HepG2 (cell line): ENCODE measurements around the gene LRP1B. TPM values are rescaled to one million over a fixed set of nuclear protein-coding genes. Genes with fewer than 3 reads are reported as not detected.

ENCODE experiments used
- ATAC-seq: fragments of 200-7000 bp; cut with Tn5 transposase; 3 replicates; pipeline ENCODE4 v1.9.1; 2020; ENCODE audit warnings: mild to moderate bottlenecking, moderate library complexity
- BruUV-seq: library from RNA; stranded (reverse); fragments of 400-500 nt; replicated peaks from 2 replicates; lab custom pipeline; 2021; lab: Mats Ljungman, UMichigan
- CTCF ChIA-PET: fragments of 300-600 bp; formaldehyde crosslinking; extraction: SDS; loops from one replicate; lab custom pipeline; 2021; ENCODE audit warnings: low total read pairs, inconsistent platforms, low intra/inter-chr PET ratio; lab: Yijun Ruan, JAX
- POLR2A ChIA-PET: fragments of 350-600 bp; sonication (Branson Sonifier 250); formaldehyde crosslinking; loops from one replicate; lab custom pipeline; 2020; ENCODE audit warnings: antibody characterized with exemption, inconsistent platforms; lab: Yijun Ruan, JAX
- DNase-seq: peaks from one replicate; pipeline ENCODE4 v3.0.0-alpha.2; 2015; ENCODE audit warnings: low spot score
- FAIRE-seq: peaks from 3 replicates; lab custom pipeline; 2011; peaks lifted over from hg19 to GRCh38; lab: Jason Lieb, UNC
- H2AFZ ChIP-seq: one replicate; pipeline ENCODE4 v1.6.1; 2011; ENCODE audit warnings: low read length, inconsistent platforms
- H3K27ac ChIP-seq: fragments of 300-600 bp; 3 replicates; pipeline ENCODE4 v1.8.0; 2011; ENCODE audit warnings: mixed run types, mild to moderate bottlenecking, mixed read lengths, low read length, inconsistent platforms; ENCODE audit not compliant: insufficient read depth; ENCODE audit errors: extremely low read length
- H3K27me3 ChIP-seq, 2 experiments: fragments of 200-600 bp in 1 of 2; 2 replicates in 1 of 2; 3 replicates in 1 of 2; pipeline versions ENCODE4 v1.6.0 to v1.8.0; 2011; ENCODE audit warnings: low read length in 2 of 2, mild to moderate bottlenecking in 2 of 2, moderate library complexity in 2 of 2, inconsistent platforms in 1 of 2; ENCODE audit not compliant: insufficient read depth in 2 of 2, control insufficient read depth in 1 of 2
- H3K36me3 ChIP-seq, 2 experiments: fragments of 200-600 bp in 1 of 2; replicated peaks in 1 of 2; 2 replicates in 1 of 2; 3 replicates in 1 of 2; pipeline versions ENCODE4 v1.5.1 to v1.8.0; 2011; ENCODE audit warnings: low read length in 2 of 2, inconsistent platforms in 1 of 2; ENCODE audit not compliant: insufficient read depth in 2 of 2, control insufficient read depth in 1 of 2
- H3K4me1 ChIP-seq: 2 replicates; pipeline ENCODE4 v1.5.1; 2012; ENCODE audit warnings: low read length, inconsistent platforms; ENCODE audit not compliant: insufficient read depth
- H3K4me2 ChIP-seq: 2 replicates; pipeline ENCODE4 v1.6.0; 2011; ENCODE audit warnings: low read depth, low read length, inconsistent platforms
- H3K4me3 ChIP-seq, 3 experiments: fragments of 200-600 bp in 1 of 3; sonication (generic), shearing (Covaris generic) in 1 of 3; replicated peaks in 1 of 3; 2 replicates each; pipeline ENCODE4 v1.5.1; 2011 to 2016; ENCODE audit warnings: low read length in 3 of 3, inconsistent platforms in 2 of 3, low read depth in 2 of 3, mild to moderate bottlenecking in 2 of 3, control low read depth in 1 of 3, mixed read lengths in 1 of 3; ENCODE audit not compliant: insufficient read depth in 1 of 3
- H3K79me2 ChIP-seq: one replicate; pipeline ENCODE4 v1.6.1; 2011; ENCODE audit warnings: low read length, inconsistent platforms; ENCODE audit not compliant: insufficient read depth
- H3K9ac ChIP-seq: 2 replicates; pipeline ENCODE4 v1.6.0; 2011; ENCODE audit warnings: mild to moderate bottlenecking, low read depth, low read length, inconsistent platforms; ENCODE audit not compliant: insufficient read depth
- H3K9me3 ChIP-seq: 2 replicates; pipeline ENCODE4 v1.5.1; 2012; ENCODE audit warnings: mild to moderate bottlenecking, low read length
- H4K20me1 ChIP-seq: 2 replicates; pipeline ENCODE4 v1.6.0; 2011; ENCODE audit warnings: inconsistent platforms, mild to moderate bottlenecking, low read length, moderate library complexity; ENCODE audit not compliant: insufficient read depth
- PAF1 ChIP-seq: IDR thresholded peaks from 2 replicates; pipeline ENCODE4 v1.6.1; 2016; ENCODE audit warnings: missing genetic modification reagents, missing compliant biosample characterization
- WGBS: methylation state at CpG from one replicate; pipeline ENCODE4 v1.1.6; 2017; ENCODE audit warnings: low lambda C conversion rate; 5-methylcytosine and 5-hydroxymethylcytosine counted together
- in situ Hi-C: cut with HindIII; loops from 2 replicates; pipeline ENCODE4 v1.10.0; 2017; ENCODE audit warnings: low pct_unique_long_range_greater_than_20kb; ENCODE audit not compliant: extremely low pct_ligation_motif_present
- intact Hi-C: fragments of 100-400 bp; cut with micrococcal nuclease; formaldehyde crosslinking; loops from one replicate; pipeline ENCODE4 v1.10.0; 2022; ENCODE audit not compliant: unreplicated experiment
- polyA plus RNA-seq, 8 experiments: library from polyadenylated mRNA; depleted of rRNA in 3 of 8; stranded (reverse) in 7 of 8; unstranded in 1 of 8; fragments of >200 nt; fragmentation: Illumina TruSeq in 4 of 8; extraction: Trizol in 4 of 8; gene quantifications; 2 replicates each; pipeline versions ENCODE4 v1.2.1 to v1.2.3, GENCODE V29; 2011 to 2016; ENCODE audit warnings: low read depth in 4 of 8, missing spikeins in 1 of 8, mixed read lengths in 1 of 8; ENCODE audit not compliant: insufficient read depth in 1 of 8
- total RNA-seq, 5 experiments: library from RNA; depleted of rRNA; stranded (reverse); fragments of >200 nt; fragmentation: Illumina TruSeq; extraction: Trizol; gene quantifications; 2 replicates each; pipeline ENCODE4 v1.2.3, GENCODE V29; 2016; ENCODE audit warnings: low read depth in 1 of 5
- TF ChIP-seq, protein P1 (sequence below): sonication (generic); formaldehyde crosslinking; IDR thresholded peaks from 2 replicates; pipeline ENCODE4 v1.8.0; 2022; ENCODE audit warnings: mild to moderate bottlenecking, missing genetic modification reagents, borderline replicate concordance
- TF ChIP-seq, protein P2 (sequence below): IDR thresholded peaks from 2 replicates; pipeline ENCODE4 v1.4.0; 2020; ENCODE audit warnings: mild to moderate bottlenecking, missing genetic modification reagents
- TF ChIP-seq, protein P3 (sequence below): sonication (generic); formaldehyde crosslinking; conservative IDR thresholded peaks from 2 replicates; pipeline ENCODE4 v1.8.0; 2022; ENCODE audit warnings: low read depth, missing genetic modification reagents

LRP1B gene
- total and polyA plus RNA-seq, 2 of the 13 experiments (the other 11 are each of a cell fraction or from before 2014, with no cell fraction given) = 0.04 TPM; not detected in 1

DNA sequence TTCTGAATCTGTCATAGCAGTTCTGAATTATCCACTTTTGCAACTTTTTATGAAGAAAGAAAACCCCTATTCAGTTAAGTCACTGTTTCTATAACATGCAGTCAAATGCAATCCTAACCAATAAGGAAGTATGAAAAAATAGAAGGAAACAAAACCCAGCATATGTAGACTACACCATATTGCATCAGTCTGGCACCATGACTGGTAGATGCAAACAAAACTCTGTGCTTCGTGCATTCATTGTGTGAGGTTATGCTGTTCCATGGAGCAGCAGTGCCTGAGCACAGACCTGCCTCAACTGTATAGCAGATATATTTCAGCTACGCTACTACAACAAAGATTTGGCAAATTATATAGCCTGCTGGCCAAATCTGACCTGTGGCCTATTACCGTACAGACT is 325.5 kb downstream of the LRP1B start:
- Histone ChIP-seq H3K27ac (no peak overlapping the region), H2AFZ (no peak overlapping the region), H3K4me1 (no peaks in the 10 kb centered on the region), H4K20me1 (no peaks in the 10 kb centered on the region), H3K9me3 (no peaks in the 10 kb centered on the region), H3K79me2 (no peaks in the 10 kb centered on the region), H3K27me3 (no peaks in the 10 kb centered on the region), H3K36me3 (no peaks in the 10 kb centered on the region), H3K9ac (no peak overlapping the region), H3K4me2 (no peak overlapping the region), H3K4me3 (no peak overlapping the region)
- ChIA-PET POLR2A (no interaction called here), CTCF (no interaction called here)
- TF ChIP-seq, protein P1, sequence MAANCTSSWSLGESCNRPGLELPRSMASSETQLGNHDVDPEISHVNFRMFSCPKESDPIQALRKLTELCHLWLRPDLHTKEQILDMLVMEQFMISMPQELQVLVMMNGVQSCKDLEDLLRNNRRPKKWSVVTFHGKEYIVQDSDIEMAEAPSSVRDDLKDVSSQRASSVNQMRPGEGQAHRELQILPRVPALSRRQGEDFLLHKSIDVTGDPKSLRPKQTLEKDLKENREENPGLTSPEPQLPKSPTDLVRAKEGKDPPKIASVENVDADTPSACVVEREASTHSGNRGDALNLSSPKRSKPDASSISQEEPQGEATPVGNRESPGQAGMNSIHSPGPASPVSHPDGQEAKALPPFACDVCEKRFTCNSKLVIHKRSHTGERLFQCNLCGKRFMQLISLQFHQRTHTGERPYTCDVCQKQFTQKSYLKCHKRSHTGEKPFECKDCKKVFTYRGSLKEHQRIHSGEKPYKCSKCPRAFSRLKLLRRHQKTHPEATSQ (CRISPR knock-in tag) = no peak
- no peak for TF ChIP-seq PAF1 (CRISPR knock-in tag)
- TF ChIP-seq, protein P2, sequence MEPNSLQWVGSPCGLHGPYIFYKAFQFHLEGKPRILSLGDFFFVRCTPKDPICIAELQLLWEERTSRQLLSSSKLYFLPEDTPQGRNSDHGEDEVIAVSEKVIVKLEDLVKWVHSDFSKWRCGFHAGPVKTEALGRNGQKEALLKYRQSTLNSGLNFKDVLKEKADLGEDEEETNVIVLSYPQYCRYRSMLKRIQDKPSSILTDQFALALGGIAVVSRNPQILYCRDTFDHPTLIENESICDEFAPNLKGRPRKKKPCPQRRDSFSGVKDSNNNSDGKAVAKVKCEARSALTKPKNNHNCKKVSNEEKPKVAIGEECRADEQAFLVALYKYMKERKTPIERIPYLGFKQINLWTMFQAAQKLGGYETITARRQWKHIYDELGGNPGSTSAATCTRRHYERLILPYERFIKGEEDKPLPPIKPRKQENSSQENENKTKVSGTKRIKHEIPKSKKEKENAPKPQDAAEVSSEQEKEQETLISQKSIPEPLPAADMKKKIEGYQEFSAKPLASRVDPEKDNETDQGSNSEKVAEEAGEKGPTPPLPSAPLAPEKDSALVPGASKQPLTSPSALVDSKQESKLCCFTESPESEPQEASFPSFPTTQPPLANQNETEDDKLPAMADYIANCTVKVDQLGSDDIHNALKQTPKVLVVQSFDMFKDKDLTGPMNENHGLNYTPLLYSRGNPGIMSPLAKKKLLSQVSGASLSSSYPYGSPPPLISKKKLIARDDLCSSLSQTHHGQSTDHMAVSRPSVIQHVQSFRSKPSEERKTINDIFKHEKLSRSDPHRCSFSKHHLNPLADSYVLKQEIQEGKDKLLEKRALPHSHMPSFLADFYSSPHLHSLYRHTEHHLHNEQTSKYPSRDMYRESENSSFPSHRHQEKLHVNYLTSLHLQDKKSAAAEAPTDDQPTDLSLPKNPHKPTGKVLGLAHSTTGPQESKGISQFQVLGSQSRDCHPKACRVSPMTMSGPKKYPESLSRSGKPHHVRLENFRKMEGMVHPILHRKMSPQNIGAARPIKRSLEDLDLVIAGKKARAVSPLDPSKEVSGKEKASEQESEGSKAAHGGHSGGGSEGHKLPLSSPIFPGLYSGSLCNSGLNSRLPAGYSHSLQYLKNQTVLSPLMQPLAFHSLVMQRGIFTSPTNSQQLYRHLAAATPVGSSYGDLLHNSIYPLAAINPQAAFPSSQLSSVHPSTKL (CRISPR knock-in tag) = no peak
- TF ChIP-seq, protein P3, sequence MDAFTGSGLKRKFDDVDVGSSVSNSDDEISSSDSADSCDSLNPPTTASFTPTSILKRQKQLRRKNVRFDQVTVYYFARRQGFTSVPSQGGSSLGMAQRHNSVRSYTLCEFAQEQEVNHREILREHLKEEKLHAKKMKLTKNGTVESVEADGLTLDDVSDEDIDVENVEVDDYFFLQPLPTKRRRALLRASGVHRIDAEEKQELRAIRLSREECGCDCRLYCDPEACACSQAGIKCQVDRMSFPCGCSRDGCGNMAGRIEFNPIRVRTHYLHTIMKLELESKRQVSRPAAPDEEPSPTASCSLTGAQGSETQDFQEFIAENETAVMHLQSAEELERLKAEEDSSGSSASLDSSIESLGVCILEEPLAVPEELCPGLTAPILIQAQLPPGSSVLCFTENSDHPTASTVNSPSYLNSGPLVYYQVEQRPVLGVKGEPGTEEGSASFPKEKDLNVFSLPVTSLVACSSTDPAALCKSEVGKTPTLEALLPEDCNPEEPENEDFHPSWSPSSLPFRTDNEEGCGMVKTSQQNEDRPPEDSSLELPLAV = no peak
- ATAC-seq (no peak), DNase-seq (no peak), FAIRE-seq (no peak)
- in situ Hi-C loops = no loop called here
- intact Hi-C loops = no loop called here
- 7% methylated on average over 3 of the region's 3 CpGs for WGBS
- no TSS peak for BruUV-seq
